ENCODE measurements around the gene ATP2B1. TPM values are rescaled to one million over a fixed set of nuclear protein-coding genes. Genes with fewer than 3 reads are reported as not detected.

ATP2B1 gene
- total and polyA plus RNA-seq, 2 donors, result 16.2 to 35.8 TPM

GRCh38 chr12:89676930-89677329 is 31.7 kb downstream of the ATP2B1 start:
- no peak overlapping the region for H3K27ac ChIP-seq (ENCODE audit: low read depth in 1 of 2, low read length in 1 of 2)
- 95% methylated on average over 2 of the region's 2 CpGs for WGBS
- H3K36me3 ChIP-seq (ENCODE audit: control insufficient read depth in 2 of 2, insufficient read depth in 2 of 2, low read length in 1 of 2), result no peaks in the 10 kb centered on the region
- no peaks in the 10 kb centered on the region for H3K27me3 ChIP-seq (ENCODE audit: control insufficient read depth in 2 of 2, insufficient read depth in 1 of 2, low read length in 1 of 2)
- H3K9me3 ChIP-seq (ENCODE audit: control insufficient read depth in 2 of 2, insufficient read depth in 1 of 2, low read length in 1 of 2), result no peaks in the 10 kb centered on the region
- H3K4me3 ChIP-seq (ENCODE audit: low read length in 2 of 2), result no peak overlapping the region
- no peak for DNase-seq (ENCODE audit: low read depth in 6 of 9, low spot score in 9 of 9)
- H3K4me1 ChIP-seq (ENCODE audit: control insufficient read depth in 2 of 2, insufficient read depth in 2 of 2, low read length in 2 of 2), result peaks cover 0 to 3% of the 10 kb centered on the region in 2 donors

DNA sequence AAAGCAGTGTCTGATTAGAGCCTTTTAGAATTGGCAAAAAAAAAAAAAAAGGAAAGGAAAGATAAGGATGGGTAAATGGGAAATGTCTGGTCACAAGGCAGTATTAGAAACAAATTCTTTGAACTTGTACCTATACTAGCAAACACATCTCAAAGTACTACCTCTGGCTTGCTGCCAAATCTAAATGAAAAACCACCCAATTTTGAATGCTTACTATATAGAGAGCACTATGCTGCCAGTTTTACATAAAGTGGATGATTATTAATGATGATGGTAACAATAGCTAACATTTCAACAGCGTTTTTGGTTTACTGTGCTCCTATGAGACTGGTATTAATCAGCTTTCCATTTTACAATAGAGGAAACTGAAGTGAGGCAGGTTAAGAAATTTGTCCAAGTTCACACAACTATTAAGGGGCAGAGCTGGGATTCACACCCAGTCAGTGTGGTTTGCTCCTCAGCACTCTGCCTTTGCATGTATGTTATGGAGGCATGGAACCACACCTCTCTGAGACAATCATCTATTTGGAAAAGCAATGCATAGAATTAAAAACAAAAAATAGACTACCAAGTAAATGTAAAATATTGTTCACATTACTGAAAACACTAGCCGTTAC is 34.2 kb downstream of the ATP2B1 start:
- H3K27me3 ChIP-seq (ENCODE audit: control insufficient read depth in 2 of 2, insufficient read depth in 1 of 2, low read length in 1 of 2), result no peaks in the 10 kb centered on the region
- H3K9me3 ChIP-seq (ENCODE audit: control insufficient read depth in 2 of 2, insufficient read depth in 1 of 2, low read length in 1 of 2), result no peaks in the 10 kb centered on the region
- H3K4me3 ChIP-seq (ENCODE audit: low read length in 2 of 2), result no peak overlapping the region
- no peak for DNase-seq (ENCODE audit: low read depth in 6 of 9, low spot score in 9 of 9)
- H3K4me1 ChIP-seq (ENCODE audit: control insufficient read depth in 2 of 2, insufficient read depth in 2 of 2, low read length in 2 of 2), result peaks cover 0 to 3% of the 10 kb centered on the region in 2 donors
- H3K36me3 ChIP-seq (ENCODE audit: control insufficient read depth in 2 of 2, insufficient read depth in 2 of 2, low read length in 1 of 2), result no peaks in the 10 kb centered on the region
- 96% methylated on average over 2 of the region's 2 CpGs for WGBS
- no peak overlapping the region for H3K27ac ChIP-seq (ENCODE audit: low read depth in 1 of 2, low read length in 1 of 2)

- DNase-seq (ENCODE audit: low read depth in 6 of 9, low spot score in 9 of 9), result no peak
- Histone ChIP-seq H3K4me1 (ENCODE audit: control insufficient read depth in 2 of 2, insufficient read depth in 2 of 2, low read length in 2 of 2) (peaks cover 0 to 3% of the 10 kb centered on the region in 2 donors), H3K9me3 (ENCODE audit: control insufficient read depth in 2 of 2, insufficient read depth in 1 of 2, low read length in 1 of 2) (no peaks in the 10 kb centered on the region), H3K27ac (ENCODE audit: low read depth in 1 of 2, low read length in 1 of 2) (no peak overlapping the region), H3K36me3 (ENCODE audit: control insufficient read depth in 2 of 2, insufficient read depth in 2 of 2, low read length in 1 of 2) (no peaks in the 10 kb centered on the region), H3K4me3 (ENCODE audit: low read length in 2 of 2) (no peak overlapping the region), H3K27me3 (ENCODE audit: control insufficient read depth in 2 of 2, insufficient read depth in 1 of 2, low read length in 1 of 2) (no peaks in the 10 kb centered on the region)
- 96% methylated on average over 2 of the region's 2 CpGs for WGBS
These were observed 35.0 kb downstream of the ATP2B1 start for GRCh38 chr12:89673603-89674002.

GRCh38 chr12:89672589-89672979 is 36.1 kb downstream of the ATP2B1 start:
- H3K27ac ChIP-seq (ENCODE audit: low read depth in 1 of 2, low read length in 1 of 2), result no peak overlapping the region
- no peaks in the 10 kb centered on the region for H3K27me3 ChIP-seq (ENCODE audit: control insufficient read depth in 2 of 2, insufficient read depth in 1 of 2, low read length in 1 of 2)
- no peak for DNase-seq (ENCODE audit: low read depth in 6 of 9, low spot score in 9 of 9)
- 98% methylated on average over 2 of the region's 2 CpGs for WGBS
- peaks cover 0 to 3% of the 10 kb centered on the region in 2 donors for H3K4me1 ChIP-seq (ENCODE audit: control insufficient read depth in 2 of 2, insufficient read depth in 2 of 2, low read length in 2 of 2)
- no peaks in the 10 kb centered on the region for H3K36me3 ChIP-seq (ENCODE audit: control insufficient read depth in 2 of 2, insufficient read depth in 2 of 2, low read length in 1 of 2)
- no peaks in the 10 kb centered on the region for H3K9me3 ChIP-seq (ENCODE audit: control insufficient read depth in 2 of 2, insufficient read depth in 1 of 2, low read length in 1 of 2)
- no peak overlapping the region for H3K4me3 ChIP-seq (ENCODE audit: low read length in 2 of 2)

DNA sequence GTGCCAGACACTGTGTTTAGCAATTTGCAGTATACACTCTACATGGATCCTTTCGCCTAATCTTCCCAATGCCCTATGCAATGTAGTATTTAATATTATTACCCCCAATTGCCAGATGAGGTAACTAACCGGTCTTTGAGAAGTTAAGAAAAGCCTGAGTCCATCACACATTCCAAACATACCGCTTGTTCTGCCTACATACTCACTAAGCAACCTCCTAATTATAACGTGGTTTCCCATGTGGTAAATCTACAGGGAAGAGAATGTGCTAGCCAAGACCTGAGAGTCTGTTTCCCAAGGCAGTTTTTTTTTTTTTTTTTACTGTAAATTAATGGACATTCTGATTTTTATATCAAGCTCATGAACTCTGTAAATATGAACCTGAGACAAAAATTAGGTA is 37.2 kb downstream of the ATP2B1 start:
- no peaks in the 10 kb centered on the region for H3K36me3 ChIP-seq (ENCODE audit: control insufficient read depth in 2 of 2, insufficient read depth in 2 of 2, low read length in 1 of 2)
- WGBS, result 96% methylated on average over 4 of the region's 4 CpGs
- H3K4me1 ChIP-seq (ENCODE audit: control insufficient read depth in 2 of 2, insufficient read depth in 2 of 2, low read length in 2 of 2), result peaks cover 0 to 3% of the 10 kb centered on the region in 2 donors
- H3K27me3 ChIP-seq (ENCODE audit: control insufficient read depth in 2 of 2, insufficient read depth in 1 of 2, low read length in 1 of 2), result no peaks in the 10 kb centered on the region
- DNase-seq (ENCODE audit: low read depth in 6 of 9, low spot score in 9 of 9), result no peak
- H3K4me3 ChIP-seq (ENCODE audit: low read length in 2 of 2), result no peak overlapping the region
- H3K27ac ChIP-seq (ENCODE audit: low read depth in 1 of 2, low read length in 1 of 2), result no peak overlapping the region
- no peaks in the 10 kb centered on the region for H3K9me3 ChIP-seq (ENCODE audit: control insufficient read depth in 2 of 2, insufficient read depth in 1 of 2, low read length in 1 of 2)

DNA sequence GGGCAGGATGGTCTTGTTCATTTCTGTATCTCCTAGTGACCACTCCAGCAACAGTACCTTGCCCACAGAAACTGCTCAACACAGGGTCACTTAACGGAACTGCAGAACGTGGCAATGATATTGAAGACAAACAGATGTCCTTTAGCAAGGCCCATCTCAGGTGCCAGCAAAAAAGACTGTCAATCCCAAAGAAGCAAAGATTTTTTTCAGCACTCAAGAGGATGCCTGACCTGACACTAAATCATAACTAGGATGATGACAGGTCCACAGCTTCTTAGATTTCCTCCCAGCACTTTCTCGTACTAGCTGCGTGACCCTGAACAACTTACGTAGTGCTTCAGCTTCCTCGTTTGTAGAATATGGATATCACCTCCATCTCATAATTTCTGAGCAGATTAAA is 39.4 kb downstream of the ATP2B1 start:
- no peak for DNase-seq (ENCODE audit: low read depth in 6 of 9, low spot score in 9 of 9)
- no peaks in the 10 kb centered on the region for H3K9me3 ChIP-seq (ENCODE audit: control insufficient read depth in 2 of 2, insufficient read depth in 1 of 2, low read length in 1 of 2)
- no peaks in the 10 kb centered on the region for H3K27me3 ChIP-seq (ENCODE audit: control insufficient read depth in 2 of 2, insufficient read depth in 1 of 2, low read length in 1 of 2)
- no peak overlapping the region for H3K27ac ChIP-seq (ENCODE audit: low read depth in 1 of 2, low read length in 1 of 2)
- WGBS, result 98% methylated on average over 6 of the region's 6 CpGs
- peaks cover 0 to 3% of the 10 kb centered on the region in 2 donors for H3K4me1 ChIP-seq (ENCODE audit: control insufficient read depth in 2 of 2, insufficient read depth in 2 of 2, low read length in 2 of 2)
- no peak overlapping the region for H3K4me3 ChIP-seq (ENCODE audit: low read length in 2 of 2)
- H3K36me3 ChIP-seq (ENCODE audit: control insufficient read depth in 2 of 2, insufficient read depth in 2 of 2, low read length in 1 of 2), result no peaks in the 10 kb centered on the region

DNA sequence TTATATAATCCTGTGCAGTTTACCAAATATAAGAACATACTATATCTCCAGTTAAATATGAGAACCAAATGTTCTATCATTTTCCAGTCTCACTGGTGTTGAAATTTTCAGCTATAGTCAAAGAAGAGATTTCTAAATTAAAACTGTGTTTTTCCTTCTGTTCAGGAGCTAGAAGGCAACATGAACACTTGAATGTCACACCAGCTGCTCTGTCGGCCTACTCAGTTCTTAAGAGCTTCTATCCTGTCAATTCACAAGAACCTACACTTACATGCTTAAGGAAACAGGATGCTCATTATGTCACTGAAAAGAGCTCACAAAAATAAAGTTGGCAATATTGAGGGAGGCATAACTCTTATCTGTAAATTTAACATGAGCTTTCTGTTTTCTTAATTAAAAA is 43.1 kb downstream of the ATP2B1 start:
- Histone ChIP-seq H3K27ac (ENCODE audit: low read depth in 1 of 2, low read length in 1 of 2) (no peak overlapping the region), H3K4me1 (ENCODE audit: control insufficient read depth in 2 of 2, insufficient read depth in 2 of 2, low read length in 2 of 2) (peaks cover 0 to 3% of the 10 kb centered on the region in 2 donors), H3K36me3 (ENCODE audit: control insufficient read depth in 2 of 2, insufficient read depth in 2 of 2, low read length in 1 of 2) (no peaks in the 10 kb centered on the region), H3K9me3 (ENCODE audit: control insufficient read depth in 2 of 2, insufficient read depth in 1 of 2, low read length in 1 of 2) (no peaks in the 10 kb centered on the region), H3K4me3 (ENCODE audit: low read length in 2 of 2) (no peak overlapping the region), H3K27me3 (ENCODE audit: control insufficient read depth in 2 of 2, insufficient read depth in 1 of 2, low read length in 1 of 2) (no peaks in the 10 kb centered on the region)
- peak in 2 of 9 donors; percentile 23 to 44 for DNase-seq (ENCODE audit: low read depth in 6 of 9, low spot score in 9 of 9)
- 75% methylated on average over 1 of the region's 1 CpG for WGBS

DNA sequence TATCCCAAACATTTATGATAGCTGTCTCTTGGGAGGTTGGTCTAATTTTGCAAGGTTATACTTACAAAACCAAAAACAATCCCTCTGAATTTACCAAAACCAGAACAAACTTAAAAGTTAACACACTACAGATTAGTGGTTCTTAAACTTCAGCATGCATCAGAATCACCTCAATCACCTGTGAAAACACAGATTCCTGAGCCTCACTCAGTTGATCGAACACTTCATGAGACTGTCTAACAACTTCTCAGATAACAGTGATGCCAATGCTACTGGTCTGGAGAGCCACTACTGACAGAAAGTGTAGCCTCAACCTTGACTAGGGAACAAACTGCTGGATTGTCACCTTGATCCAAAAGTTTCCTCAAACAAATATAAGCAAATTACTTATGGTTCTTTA is 44.2 kb downstream of the ATP2B1 start:
- H3K4me1 ChIP-seq (ENCODE audit: control insufficient read depth in 2 of 2, insufficient read depth in 2 of 2, low read length in 2 of 2), result peaks cover 0 to 3% of the 10 kb centered on the region in 2 donors
- H3K9me3 ChIP-seq (ENCODE audit: control insufficient read depth in 2 of 2, insufficient read depth in 1 of 2, low read length in 1 of 2), result no peaks in the 10 kb centered on the region
- no peaks in the 10 kb centered on the region for H3K36me3 ChIP-seq (ENCODE audit: control insufficient read depth in 2 of 2, insufficient read depth in 2 of 2, low read length in 1 of 2)
- WGBS, result 97% methylated on average over 1 of the region's 1 CpG
- H3K27ac ChIP-seq (ENCODE audit: low read depth in 1 of 2, low read length in 1 of 2), result no peak overlapping the region
- DNase-seq (ENCODE audit: low read depth in 6 of 9, low spot score in 9 of 9), result no peak
- no peaks in the 10 kb centered on the region for H3K27me3 ChIP-seq (ENCODE audit: control insufficient read depth in 2 of 2, insufficient read depth in 1 of 2, low read length in 1 of 2)
- H3K4me3 ChIP-seq (ENCODE audit: low read length in 2 of 2), result no peak overlapping the region

DNA sequence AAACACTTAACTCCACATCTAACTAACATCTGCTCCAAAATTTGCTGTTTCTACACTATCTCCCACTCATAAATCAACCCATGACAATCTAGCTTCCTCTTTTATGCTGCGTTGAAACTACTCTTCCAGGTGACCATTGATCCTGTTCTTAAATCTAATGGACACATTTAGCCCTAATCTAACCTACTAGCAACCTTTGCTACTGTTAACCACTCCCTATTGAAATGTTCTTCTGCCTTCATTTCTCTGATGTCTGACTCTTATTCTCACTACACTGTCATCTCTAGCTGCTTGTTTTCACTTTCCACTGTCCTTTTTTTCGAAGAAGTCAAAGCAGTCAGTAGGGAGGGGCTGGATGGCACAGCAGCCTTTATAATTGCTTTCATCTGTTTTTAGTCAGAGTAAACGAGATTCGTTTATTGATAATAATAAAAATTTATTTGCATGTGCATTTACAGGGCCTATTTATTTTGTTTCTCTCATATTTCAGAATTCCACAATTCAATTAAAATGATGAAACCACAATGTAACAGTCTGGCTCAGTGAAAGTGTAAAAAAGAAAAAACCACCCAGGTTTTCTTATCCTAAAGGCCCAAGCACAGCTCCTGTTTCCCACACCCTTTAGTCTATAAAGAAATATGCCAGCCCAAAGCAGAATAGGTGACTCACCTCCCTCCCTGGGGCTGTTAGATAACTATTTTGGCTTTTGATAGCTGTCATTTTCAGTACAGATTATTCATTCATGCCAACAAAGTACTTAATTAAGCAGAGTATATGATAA is 44.9 kb downstream of the ATP2B1 start:
- Histone ChIP-seq H3K4me3 (ENCODE audit: low read length in 2 of 2) (no peak overlapping the region), H3K9me3 (ENCODE audit: control insufficient read depth in 2 of 2, insufficient read depth in 1 of 2, low read length in 1 of 2) (no peaks in the 10 kb centered on the region), H3K27me3 (ENCODE audit: control insufficient read depth in 2 of 2, insufficient read depth in 1 of 2, low read length in 1 of 2) (no peaks in the 10 kb centered on the region), H3K4me1 (ENCODE audit: control insufficient read depth in 2 of 2, insufficient read depth in 2 of 2, low read length in 2 of 2) (peaks cover 0 to 3% of the 10 kb centered on the region in 2 donors), H3K27ac (ENCODE audit: low read depth in 1 of 2, low read length in 1 of 2) (no peak overlapping the region), H3K36me3 (ENCODE audit: control insufficient read depth in 2 of 2, insufficient read depth in 2 of 2, low read length in 1 of 2) (no peaks in the 10 kb centered on the region)
- DNase-seq (ENCODE audit: low read depth in 6 of 9, low spot score in 9 of 9), result peak in 1 of 9 donors; percentile 28
- 38% methylated on average over 4 of the region's 4 CpGs for WGBS
